NCI-H526 treated with DMSO at 0.1 percent for 48 hours (cell line): ENCODE measurements around the gene SLC2A8.

ENCODE experiments used
- DNase-seq: peaks from one replicate; lab custom pipeline; 2025; lab: John Stamatoyannopoulos, UW

Gene SLC2A8

DNA sequence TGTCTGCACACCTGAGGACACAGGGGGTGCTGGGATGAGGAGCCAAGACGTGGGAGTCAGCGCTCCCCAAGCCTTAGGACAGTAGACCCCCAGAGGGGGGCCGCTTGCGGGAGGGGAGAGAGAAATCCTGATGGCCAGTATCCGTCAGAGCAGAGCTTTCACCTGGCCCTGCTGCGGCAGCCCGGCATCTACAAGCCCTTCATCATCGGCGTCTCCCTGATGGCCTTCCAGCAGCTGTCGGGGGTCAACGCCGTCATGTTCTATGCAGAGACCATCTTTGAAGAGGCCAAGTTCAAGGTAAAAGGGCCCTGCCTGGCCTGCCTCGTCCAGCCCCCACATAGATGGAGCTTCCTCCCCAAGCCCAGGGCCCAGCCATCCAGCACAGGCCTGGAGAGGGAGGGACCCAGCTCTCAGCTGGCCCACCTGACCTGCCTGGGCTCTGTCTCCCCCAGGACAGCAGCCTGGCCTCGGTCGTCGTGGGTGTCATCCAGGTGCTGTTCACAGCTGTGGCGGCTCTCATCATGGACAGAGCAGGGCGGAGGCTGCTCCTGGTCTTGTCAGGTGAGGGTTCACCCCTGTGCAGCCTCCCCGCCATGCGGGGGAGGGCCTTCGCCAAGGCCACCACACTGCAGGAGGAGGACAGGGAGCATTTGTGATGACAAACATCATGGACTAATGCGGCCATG is 6.7 kb downstream of the SLC2A8 start:
- DNase-seq, result no peak

DNA sequence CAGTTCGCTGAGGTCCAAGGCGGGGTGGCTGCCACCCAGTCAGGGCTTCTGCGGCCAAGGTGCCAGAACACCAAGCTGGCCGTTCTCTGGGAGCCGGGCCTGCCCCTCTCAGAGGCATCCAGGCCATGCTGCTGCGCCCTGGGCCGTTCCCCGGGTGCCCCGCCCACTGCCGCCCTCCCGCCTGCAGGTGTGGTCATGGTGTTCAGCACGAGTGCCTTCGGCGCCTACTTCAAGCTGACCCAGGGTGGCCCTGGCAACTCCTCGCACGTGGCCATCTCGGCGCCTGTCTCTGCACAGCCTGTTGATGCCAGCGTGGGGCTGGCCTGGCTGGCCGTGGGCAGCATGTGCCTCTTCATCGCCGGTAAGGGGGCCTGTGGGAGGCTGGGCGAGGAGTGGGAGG is 7.7 kb downstream of the SLC2A8 start:
- DNase-seq, result no peak

DNA sequence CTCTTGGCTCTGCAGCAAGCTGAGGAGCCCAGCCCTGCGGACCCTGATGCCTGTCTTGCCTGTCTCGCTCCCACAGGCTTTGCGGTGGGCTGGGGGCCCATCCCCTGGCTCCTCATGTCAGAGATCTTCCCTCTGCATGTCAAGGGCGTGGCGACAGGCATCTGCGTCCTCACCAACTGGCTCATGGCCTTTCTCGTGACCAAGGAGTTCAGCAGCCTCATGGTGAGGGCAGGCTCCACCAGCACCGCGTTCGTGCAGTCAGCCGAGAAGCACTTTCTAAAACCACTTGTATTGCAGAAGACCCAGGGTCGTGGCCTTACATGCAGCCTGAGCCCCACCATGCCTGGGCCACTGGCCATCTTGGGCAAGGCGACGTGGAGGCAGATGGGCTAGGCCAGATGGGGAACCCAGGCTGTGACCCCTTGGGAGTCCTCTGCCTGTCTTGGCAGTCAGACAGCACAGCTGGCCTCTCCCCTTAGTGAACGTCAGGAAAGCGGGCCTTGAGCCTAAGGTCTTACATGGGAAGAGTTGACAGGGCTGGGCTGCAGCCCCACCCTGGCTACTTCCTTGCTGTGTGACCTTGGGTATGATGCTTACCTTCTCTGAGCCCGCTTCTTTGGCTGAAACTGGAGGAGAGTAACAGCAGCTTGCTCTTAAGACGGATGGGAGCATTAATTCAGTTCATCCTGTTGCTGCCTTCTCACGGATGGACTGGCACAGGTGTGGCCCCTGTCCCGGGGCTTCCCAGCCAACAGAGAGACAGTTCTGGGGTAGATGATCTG is 8.6 kb downstream of the SLC2A8 start:
- DNase-seq, result no peak

DNA sequence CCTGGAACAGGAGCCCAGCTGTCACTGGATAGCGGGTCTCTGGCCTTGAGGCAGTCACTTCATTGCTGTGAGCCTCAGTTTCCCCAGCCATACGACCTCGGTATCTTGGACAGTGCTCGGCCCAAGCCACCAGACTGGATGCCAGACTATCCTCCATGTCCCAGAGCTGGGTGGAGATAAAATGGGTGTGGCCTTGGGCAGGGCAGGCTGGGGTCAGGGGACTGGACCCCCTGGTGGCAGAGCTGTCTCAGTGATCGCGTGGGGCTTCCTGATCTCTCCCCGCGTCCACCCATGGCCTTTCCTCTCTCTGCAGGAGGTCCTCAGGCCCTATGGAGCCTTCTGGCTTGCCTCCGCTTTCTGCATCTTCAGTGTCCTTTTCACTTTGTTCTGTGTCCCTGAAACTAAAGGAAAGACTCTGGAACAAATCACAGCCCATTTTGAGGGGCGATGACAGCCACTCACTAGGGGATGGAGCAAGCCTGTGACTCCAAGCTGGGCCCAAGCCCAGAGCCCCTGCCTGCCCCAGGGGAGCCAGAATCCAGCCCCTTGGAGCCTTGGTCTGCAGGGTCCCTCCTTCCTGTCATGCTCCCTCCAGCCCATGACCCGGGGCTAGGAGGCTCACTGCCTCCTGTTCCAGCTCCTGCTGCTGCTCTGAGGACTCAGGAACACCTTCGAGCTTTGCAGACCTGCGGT is 10.0 kb downstream of the SLC2A8 start:
- DNase-seq, result no peak

DNA sequence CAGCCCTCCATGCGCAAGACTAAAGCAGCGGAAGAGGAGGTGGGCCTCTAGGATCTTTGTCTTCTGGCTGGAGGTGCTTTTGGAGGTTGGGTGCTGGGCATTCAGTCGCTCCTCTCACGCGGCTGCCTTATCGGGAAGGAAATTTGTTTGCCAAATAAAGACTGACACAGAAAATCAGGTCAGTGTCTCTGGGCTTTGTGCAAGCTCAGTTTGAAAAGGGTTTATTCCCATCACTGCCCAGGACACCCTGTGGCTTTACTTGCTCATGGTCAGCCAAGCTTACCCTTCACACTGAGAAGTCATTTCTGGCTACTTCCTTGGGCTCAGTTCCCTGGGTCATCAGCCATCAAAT is 10.5 kb downstream of the SLC2A8 start:
- DNase-seq, result no peak

DNA sequence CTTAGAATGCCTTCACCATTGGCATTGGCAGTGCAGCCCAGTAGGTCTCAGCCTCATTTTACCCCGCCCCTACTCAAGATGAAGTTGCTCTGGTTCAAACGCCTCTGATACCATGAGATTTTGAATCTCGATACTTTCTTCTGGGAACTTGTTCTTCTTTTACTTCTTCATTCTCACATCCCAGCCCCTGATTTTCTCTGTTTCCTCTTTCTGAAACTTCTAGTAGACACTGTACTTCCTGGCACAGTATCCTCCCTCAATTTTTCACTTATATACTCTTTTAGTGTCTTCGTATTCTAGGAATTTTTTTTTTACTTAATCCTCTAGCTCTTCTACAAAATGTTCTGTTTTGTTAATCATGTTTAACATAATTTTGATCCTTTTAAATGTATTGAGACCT is 14.2 kb downstream of the SLC2A8 start:
- DNase-seq, result no peak

DNA sequence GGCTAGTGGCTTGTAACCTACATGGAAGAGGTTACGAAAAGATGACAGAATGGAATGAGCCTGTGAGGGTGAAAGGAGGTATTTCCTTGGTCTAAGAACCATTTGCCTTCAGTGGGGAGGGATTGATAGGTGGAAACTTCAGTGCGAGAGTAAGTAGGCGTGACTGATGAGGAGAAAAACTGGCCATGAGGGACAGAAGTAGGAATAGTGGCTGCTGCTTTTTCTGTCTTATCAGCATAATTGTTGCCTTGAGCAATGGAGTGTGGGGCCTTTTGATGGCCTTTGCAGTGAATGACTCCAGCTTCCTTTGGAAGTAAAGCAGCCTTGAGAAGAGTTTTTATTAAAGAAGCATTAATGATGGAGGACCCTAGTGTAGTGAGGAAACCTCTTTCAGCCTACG is 18.2 kb downstream of the SLC2A8 start:
- no peak for DNase-seq

DNA sequence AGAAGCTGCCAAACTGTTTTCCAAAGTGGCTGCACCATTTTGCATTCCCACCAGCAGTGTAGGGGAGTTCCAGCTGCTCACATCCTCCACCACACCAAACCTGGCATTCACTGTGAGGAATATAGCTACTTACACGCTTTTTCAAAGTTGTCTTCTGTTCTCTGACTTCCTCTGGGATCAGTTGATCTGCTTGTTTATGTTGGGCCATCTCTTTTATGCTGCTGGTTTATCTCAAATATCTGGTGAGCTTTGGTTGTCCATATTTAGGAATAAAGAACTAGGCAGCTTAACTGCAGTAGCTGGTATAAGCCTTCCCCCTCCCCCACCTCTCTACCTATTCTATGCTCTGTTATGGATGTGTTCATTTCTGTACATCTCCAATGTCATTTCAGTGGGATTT is 18.7 kb downstream of the SLC2A8 start:
- DNase-seq, result no peak

DNA sequence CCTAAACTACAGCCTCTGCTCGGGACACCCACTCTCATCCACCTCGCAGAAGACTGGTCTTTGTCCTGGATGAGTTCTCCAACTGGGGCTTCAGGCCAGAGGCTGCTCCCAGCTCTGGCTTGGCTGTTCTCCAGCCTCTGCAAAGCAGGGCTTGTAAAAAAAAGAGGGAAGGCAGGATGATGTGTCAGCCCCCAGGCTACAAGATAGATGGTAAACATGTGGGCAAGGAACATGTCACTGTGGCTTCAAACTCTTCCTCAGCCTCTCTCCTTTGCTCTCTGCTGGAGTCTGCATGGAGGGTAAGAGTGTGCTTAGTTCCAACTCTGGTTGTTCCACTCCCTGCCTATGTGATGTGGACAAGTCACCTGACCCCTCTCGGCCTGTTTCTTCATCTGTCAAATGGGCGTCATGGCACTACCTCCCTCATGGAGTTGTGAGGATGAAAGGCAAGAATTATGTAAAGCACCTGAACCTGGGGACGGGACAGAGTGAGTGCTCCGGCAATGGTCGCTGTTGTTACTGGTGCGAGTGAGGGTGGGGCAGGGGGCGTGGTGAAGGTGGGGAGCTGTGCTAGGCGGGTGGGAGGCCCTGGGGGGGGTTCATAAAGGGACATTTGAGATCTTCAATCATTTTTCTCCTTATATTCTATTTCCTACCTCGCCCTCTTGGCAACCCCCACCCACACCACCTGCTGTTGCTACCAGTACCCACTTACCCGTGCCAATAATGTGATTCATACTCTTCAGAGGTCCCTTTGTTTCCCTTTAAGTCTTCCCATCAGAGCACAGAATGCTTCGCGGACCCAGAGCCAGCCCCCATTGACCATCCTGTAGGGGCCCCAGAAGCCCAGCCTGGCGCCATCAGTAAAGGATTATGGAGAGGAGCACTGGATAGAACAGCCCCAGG is 20.4 kb downstream of the SLC2A8 start:
- DNase-seq, result no peak

DNA sequence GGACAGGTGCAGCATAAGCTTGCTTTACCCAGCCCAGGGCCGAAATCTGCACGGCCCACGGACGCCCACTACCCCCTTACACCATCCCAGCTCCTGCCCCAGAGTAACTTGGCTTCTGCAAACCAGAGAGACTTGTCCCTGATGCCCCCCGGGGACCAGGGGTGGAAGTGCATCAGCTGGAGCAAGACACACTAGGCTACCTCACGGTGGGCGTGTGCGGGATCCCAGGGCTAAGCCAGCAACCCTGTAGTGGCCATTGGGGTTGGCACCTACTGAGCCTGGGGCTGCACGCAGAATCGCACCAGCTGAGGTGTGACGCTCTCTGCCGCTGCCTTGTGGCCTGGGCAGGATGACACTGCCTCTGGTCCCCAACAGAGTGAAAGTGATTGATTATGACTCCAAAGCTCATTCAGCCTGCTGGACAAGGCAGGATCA is 21.1 kb downstream of the SLC2A8 start:
- DNase-seq, result no peak

DNA sequence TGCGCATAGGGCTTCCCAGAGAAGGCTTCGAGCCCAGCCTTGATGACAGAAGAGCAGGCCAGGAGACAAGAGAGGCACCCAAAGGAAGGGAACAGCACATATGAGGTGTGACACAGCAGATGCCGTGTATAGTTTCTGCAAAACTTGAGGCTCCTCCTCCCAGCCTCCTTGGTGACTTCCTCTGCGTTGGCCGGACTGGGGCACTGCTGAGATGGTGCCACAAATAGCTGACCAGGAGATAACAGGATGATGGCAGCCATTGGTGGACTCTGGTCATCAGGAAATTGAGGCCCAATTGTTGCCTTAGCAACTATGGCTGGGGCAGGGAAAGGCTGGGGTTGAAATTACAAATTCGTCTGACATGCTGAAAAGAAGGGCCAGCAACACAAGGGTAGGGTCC is 22.4 kb downstream of the SLC2A8 start:
- DNase-seq, result no peak

DNA sequence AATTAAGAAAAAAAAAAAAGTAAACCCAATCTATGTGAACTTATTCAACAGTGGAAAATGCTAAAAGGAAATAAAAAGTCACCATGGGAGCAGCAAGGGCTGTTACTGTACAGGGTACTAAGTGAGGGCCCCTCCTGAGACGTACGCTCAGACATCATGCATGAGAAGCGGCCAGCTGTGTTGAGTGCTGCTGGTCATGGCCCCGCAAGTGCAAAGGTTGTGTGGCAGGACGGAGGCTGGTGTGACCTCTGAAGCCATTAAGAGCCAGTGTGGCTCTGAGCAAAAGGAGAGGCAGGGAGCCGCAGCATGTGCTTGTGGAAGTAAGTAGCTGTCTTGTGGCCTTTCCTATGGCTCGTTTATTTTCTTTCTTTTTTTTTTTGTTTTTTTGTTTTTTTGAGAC is 24.1 kb downstream of the SLC2A8 start:
- no peak for DNase-seq

DNA sequence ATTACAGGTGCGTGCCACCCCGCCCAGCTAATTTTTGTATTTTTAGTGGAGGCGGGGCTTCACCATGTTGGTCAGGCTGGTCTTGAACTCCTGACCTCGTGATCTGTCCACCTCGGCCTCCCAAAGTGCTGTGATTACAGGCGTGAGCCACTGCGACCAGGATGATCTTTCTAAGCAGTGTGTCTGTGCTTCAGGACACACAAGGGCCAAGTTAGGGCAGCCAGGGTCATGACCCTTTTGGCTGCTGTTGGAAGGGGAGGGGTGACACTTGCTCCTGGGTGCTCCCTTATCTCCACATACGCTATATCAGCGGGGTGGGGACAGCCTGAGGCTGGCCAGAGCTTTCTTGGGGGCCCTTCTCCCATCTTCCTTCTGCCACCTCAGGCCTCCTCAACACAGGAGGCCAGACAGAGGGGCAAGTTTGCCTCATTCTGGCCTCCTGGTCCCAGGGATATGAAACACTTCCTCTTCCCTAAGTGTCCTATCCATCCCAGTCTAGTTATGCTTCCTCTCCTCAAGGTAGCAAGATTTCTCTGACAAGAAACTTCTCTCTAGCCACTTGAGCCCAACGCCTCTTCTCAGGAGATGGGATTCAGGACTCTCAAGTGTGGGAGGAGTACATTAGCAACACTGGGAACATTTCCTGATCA is 25.3 kb downstream of the SLC2A8 start:
- no peak for DNase-seq

DNA sequence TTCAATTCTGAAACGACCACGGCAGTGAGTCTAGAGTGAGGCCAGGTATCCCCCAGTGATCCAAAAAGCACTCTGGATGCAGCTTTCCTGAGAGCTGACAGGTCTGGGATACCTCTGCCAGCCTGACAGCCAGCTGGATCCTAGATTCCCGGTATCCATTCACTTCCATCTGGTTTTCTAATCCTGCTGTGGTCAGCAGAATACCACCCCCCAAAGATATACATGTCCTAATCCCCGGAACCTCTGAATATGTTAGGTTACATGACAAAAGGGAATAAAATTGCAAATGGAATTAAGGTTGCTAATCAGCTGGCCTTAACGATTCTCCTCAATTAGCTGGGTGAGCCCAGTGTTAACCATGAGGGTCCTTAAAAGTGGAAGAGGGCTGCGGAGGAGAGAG is 25.8 kb downstream of the SLC2A8 start:
- no peak for DNase-seq

DNA sequence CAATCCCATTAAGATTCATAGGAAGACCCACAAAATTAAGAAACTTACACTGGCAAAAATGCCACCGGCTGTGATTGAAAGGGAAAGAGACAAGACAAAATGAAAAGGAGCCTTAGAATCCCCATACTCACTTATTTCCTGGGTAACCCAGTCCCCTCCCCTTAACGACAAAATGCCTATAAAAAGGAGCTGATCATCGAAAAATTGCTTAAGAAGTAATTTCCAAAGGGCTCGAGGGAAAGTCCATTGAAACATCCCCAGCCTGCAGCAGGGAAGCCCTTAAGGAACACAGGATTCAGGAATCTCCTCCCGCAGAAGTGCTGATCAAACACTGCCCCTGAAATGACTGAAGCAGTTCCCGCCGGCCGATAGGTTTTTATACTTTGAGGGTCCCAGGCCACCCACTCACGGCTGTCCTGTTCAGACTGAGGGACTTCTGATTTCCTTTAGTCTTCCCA is 26.5 kb downstream of the SLC2A8 start:
- no peak for DNase-seq

DNA sequence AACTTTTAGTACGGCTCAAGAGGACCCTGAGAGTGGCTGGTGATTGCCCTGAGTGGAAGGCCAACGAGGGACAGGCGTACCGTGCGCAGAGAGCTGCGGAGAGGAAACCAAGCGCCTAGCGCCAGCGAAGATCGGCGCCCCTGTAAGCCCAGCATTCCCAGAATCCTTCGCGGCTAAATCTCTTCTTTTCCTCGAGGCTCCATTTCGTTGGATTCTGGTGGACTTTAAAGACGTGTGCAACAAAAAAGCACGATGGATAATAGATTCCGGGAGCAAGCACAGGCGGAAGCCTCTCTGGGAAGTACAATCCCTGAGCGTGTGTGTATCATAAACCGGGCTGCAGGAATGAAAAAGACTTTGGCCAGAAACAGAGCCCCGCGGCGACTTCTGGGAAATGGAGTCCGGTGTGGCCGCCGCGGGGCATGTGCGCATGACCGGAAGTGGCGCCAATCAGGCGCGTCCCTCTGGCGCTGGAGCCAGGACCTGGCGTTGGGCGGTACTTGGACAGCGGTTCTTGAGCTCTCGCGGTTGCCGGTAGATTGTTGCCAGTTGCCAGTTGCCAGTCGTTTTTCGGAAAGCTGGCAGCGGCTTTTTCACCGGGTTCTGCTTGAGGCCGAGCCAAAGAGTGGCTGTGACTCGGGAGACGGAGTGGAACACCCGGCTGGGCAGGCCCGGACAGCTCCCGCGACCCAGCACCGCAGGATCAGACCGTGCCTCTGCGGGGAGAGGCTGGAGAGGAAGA is 27.1 kb downstream of the SLC2A8 start, which contains the start of gene ZNF79:
ZNF79 (plus strand) TSS at position 449 of the 742 bp plus-strand sequence. CDS start 406 bp downstream, outside the sequence.
- peak; percentile 65 for DNase-seq

DNA sequence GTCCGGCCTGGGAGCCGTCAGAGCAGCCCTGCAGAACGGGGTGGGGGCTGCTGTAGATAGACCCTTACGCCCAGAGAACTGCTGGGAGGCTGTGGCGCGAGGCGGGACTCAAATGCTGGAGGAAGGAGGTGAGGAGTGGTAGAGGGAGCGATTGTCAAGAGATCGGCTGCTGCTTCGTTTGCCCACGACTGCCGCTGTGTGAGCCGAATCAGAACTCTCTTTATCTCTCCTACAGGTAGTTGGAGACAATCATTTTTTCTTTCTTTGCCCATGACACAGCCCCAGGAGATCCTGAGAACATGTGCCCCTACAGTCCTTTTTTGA is 27.7 kb downstream of the SLC2A8 start:
- DNase-seq, result no peak

DNA sequence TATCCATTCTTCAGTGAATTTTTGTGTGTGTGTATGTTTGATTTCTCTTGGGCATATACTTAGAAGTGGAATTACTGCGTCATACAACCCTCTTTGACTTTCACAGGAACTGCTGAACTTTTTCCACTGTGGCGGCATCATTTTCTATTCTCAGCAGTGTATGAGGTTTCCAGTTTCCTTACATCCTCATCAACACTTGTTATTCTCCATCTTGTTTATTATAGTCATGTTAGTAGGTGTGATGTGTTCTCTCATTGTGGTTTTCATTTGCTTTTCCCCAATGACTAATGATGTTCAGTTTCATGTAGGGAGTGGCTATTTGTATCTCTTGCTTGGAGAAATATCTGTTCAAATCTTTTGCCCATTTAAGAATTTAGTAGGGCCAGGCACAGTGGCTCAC is 29.8 kb downstream of the SLC2A8 start:
- DNase-seq, result no peak

DNA sequence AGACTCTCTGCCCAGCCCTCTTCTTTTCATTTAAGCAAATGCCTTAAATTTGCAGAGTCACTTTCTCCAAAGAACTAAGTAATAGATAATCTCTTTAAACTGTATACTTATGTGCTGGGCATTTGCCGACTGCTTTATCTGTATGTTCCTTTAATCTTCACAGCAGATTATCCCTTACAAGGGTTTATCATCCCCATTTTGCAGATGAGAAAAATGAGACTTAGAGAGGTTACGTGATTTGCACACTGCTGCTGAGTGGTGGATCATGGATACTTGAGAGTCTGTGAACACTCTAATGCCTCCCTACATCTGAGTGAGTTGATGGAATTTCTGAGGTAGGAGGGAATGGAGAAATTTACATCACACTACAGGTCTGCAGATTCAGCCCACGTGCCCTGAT is 31.4 kb downstream of the SLC2A8 start:
- no peak for DNase-seq

DNA sequence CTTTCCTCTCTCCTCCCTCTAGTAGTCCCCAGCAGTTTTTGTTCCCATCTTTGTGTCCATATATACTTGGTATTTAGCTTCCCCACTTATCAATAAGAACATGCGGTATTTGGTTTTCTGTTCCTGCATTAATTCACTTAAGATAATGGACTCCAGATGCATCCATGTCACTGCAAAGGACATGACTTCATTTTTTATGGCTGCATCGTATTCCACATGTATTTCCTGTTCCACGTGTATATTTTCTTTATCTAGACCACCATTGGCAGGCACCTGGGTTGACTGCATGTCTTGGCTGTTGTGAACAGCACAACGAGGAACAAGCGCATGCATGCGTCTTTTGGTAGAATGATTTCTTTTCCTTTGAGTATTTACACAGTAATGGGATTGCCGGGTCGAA is 33.4 kb downstream of the SLC2A8 start:
- no peak for DNase-seq
